DMS53 treated with DMSO at 0.1 percent for 48 hours (cell line): ENCODE data around the gene KATNAL1.
"Not testable (repeated sequence)": the region's sequence is repeated elsewhere in the genome, so short reads cannot be mapped to it uniquely, and the experiment has no call there.

Source experiments
- DNase-seq: peaks from one replicate; lab custom pipeline; 2025; ENCODE audit not compliant: unreplicated experiment; lab: John Stamatoyannopoulos, UW

KATNAL1 gene

DNA sequence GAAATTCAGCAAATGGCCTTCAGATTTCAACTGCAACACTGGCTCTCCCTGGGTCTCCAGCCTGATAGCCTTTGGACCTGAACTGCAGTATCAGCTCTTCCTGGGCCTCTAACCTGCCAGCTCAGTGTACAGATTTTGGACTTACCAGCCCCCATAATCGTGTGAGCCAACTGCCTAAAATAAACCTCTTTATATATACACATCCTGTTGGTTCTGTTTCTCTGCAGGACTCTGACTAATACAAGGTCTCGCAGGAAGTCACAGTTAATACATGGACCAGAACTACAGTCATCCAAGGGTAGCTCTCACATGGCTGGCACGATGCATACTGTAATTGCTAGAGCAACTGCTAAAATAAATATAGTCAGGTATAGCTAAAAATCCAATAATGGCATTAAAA lies 85.1 kb downstream of the KATNAL1 start:
- DNase-seq = no peak

GRCh38 chr13:30216111-30216510 lies 91.2 kb downstream of the KATNAL1 start:
- DNase-seq = no peak

- no peak for DNase-seq
Measured at GRCh38 chr13:30212256-30212655, 95.1 kb downstream of the KATNAL1 start.

- no peak for DNase-seq
Measured at GRCh38 chr13:30211745-30212144, 95.6 kb downstream of the KATNAL1 start.

DNA sequence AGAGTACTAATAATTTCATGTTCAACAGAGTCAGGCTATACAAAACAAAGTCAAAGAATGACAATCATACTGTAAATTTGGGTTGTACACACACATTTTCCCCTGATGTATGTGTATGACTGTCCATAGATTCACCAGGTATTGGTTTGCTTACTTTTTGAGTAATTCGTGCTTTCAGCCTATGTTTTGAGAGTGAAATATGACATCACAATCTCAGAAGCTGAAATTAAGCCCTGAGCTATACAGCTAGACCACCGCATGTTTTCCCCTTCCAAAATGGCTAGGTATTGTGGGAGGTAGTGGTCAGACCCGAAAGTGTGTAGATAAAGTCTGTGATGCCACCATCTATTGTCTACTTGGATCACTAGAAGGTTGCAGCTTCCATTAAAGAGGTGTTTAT lies 102.8 kb downstream of the KATNAL1 start:
- no peak for DNase-seq

- no peak for DNase-seq
Measured at GRCh38 chr13:30196025-30196424, 111.3 kb downstream of the KATNAL1 start.

DNA sequence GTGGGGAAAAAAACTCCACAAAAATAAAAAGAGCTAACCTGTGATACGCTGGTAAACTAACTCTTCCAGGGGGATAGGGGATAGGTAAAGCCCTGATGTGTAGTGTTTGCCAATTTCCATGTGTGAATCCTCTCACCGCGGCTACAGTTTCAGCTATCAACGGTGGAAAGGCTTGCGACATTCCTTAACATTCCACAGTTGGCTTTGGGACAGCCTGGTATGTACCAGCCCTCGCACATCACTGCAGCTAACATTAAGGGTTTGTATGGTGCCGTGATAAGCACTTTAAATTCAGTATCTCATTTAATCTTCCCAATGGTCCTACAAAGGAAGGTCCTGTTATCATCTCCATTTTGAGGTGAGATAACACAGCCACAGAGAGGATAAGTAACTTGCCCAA lies 112.4 kb downstream of the KATNAL1 start:
- no peak for DNase-seq

DNA sequence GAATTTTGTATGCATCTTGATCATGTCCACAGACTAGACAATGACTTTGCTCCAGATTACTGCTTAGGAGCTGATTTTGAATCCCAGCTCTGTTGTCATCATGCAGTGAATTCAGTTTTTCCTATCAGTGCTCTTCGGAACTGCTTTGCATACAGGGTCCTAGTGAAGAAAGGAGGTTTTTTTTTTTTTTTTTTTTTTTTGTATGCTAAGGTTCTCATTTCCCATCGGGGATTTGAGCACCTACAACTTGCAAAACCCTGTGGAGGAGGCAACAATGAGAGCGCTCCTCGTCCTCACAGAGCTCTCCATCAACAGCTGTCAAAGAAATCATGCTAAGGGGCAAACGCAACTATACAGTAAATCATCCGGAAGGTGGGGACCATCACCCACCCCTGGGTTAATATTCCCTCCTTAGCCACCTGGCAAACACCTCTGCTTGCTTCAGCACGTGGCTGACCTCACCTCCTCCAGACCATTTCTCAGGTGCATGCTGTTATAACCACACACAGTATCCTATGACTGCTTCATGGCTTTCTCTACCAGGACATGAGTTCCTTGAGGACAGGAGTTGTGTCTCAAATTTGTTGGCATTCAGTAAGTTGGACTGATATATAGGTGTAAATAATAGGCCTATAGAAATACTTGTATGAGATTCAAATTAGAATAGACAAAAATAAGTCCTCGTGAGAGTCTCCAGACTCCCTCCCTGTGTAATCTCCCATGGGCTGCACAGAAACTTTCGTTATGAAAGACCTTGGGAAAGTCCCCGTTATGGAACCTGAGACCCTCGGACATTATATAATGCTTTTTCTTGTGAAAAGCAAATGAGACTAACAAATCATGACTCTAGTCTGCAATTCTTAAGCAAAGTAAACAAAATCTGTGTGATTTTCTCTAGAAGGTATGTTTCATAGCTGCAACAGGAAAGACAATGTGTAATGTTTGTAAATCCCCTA lies 113.8 kb downstream of the KATNAL1 start:
- DNase-seq = no peak

- DNase-seq = no peak
Measured at GRCh38 chr13:30192320-30193093, 114.8 kb downstream of the KATNAL1 start.

GRCh38 chr13:30191491-30192100 lies 115.8 kb downstream of the KATNAL1 start:
- no peak for DNase-seq

DNA sequence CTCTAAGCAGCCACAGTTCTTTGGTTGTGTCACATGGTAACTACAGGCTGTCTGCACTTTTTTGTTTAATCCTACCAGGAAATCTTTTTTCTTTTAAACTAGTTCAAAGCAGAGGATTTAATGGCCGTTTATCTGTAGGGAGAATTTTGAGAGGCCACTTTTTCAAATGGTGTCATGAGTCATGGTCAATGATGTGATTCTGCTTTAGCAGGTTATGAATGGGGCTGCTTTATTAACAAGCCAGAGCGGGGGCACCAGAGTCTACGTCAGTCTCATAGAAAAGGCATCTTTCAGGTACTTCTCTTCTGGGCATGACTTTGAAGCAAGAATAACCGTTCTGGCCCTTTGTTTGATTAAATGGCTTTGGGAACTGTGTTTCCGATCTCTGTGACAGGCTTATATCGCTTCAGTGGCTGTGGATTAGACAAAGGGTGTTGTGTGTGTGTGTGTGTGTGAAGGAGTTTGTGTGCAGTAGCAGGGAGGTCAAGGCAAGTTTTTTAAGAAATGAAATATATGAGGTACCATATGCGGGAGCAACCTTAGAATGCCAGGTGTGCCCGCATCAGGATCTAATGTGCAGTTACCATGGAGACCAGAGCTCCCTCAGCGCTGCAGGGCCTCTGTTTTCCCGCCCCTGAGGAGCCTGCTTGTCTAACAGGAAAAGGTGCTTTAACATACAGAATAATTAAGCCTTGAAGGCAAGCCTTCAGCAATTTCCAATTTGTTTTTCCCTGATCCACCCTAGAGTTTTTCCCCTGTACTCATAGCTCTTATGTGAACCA lies 120.5 kb downstream of the KATNAL1 start:
- DNase-seq = peak; percentile 31

- DNase-seq = no peak
Measured at GRCh38 chr13:30181888-30182651, 125.3 kb downstream of the KATNAL1 start.

GRCh38 chr13:30179597-30180276 lies 127.6 kb downstream of the KATNAL1 start:
- no peak for DNase-seq

GRCh38 chr13:30178976-30179375 lies 128.4 kb downstream of the KATNAL1 start:
- DNase-seq = no peak

GRCh38 chr13:30175166-30175565 lies 132.2 kb downstream of the KATNAL1 start:
- DNase-seq = no peak

- not testable (repeated sequence) for DNase-seq
Measured at GRCh38 chr13:30174250-30174649, 133.1 kb downstream of the KATNAL1 start.

- DNase-seq = no peak
Measured at GRCh38 chr13:30173303-30173610, 134.1 kb downstream of the KATNAL1 start.

GRCh38 chr13:30172593-30173302 lies 134.6 kb downstream of the KATNAL1 start:
- no peak for DNase-seq

GRCh38 chr13:30170569-30170968 lies 136.8 kb downstream of the KATNAL1 start:
- DNase-seq = no peak
